Measurements from ENCODE around the gene RTN4IP1.

RTN4IP1 gene

GRCh38 chr6:106536851-106537250, 92.4 kb downstream of the RTN4IP1 start:
- no peaks in the 10 kb centered on the region for H3K9me3 ChIP-seq (ENCODE audit: control insufficient read depth, low read length)
- H3K4me3 ChIP-seq (ENCODE audit: insufficient read depth, low read depth, low read length), result no peak overlapping the region
- no peak overlapping the region for H3K27ac ChIP-seq (ENCODE audit: insufficient read depth, low read depth, low read length, poor library complexity, severe bottlenecking)
- WGBS, 2 experiments, result 92 to 93% methylated on average over 2 of the region's 2 CpGs
- H3K4me1 ChIP-seq (ENCODE audit: control insufficient read depth, insufficient read depth, low read length), result peaks cover 8% of the 10 kb centered on the region
- H3K27me3 ChIP-seq (ENCODE audit: control insufficient read depth, insufficient read depth, low read length, poor library complexity, severe bottlenecking), result no peaks in the 10 kb centered on the region
- no peaks in the 10 kb centered on the region for H3K36me3 ChIP-seq (ENCODE audit: control insufficient read depth, insufficient read depth, low read length)

GRCh38 chr6:106536357-106536756, 92.9 kb downstream of the RTN4IP1 start:
- no peaks in the 10 kb centered on the region for H3K9me3 ChIP-seq (ENCODE audit: control insufficient read depth, low read length)
- no peak overlapping the region for H3K27ac ChIP-seq (ENCODE audit: insufficient read depth, low read depth, low read length, poor library complexity, severe bottlenecking)
- 100% methylated on average over 1 of the region's 1 CpG; no CpG with 5 or more reads in 1 of the 2 experiments for WGBS, 2 experiments
- H3K27me3 ChIP-seq (ENCODE audit: control insufficient read depth, insufficient read depth, low read length, poor library complexity, severe bottlenecking), result no peaks in the 10 kb centered on the region
- no peak overlapping the region for H3K4me3 ChIP-seq (ENCODE audit: insufficient read depth, low read depth, low read length)
- peaks cover 8% of the 10 kb centered on the region for H3K4me1 ChIP-seq (ENCODE audit: control insufficient read depth, insufficient read depth, low read length)
- no peaks in the 10 kb centered on the region for H3K36me3 ChIP-seq (ENCODE audit: control insufficient read depth, insufficient read depth, low read length)

GRCh38 chr6:106535012-106535411, 94.3 kb downstream of the RTN4IP1 start:
- H3K9me3 ChIP-seq (ENCODE audit: control insufficient read depth, low read length), result no peaks in the 10 kb centered on the region
- peaks cover 3% of the 10 kb centered on the region for H3K4me1 ChIP-seq (ENCODE audit: control insufficient read depth, insufficient read depth, low read length)
- H3K36me3 ChIP-seq (ENCODE audit: control insufficient read depth, insufficient read depth, low read length), result no peaks in the 10 kb centered on the region
- 81 to 100% methylated on average over 2 of the region's 2 CpGs for WGBS, 2 experiments
- H3K4me3 ChIP-seq (ENCODE audit: insufficient read depth, low read depth, low read length), result no peak overlapping the region
- H3K27me3 ChIP-seq (ENCODE audit: control insufficient read depth, insufficient read depth, low read length, poor library complexity, severe bottlenecking), result no peaks in the 10 kb centered on the region
- H3K27ac ChIP-seq (ENCODE audit: insufficient read depth, low read depth, low read length, poor library complexity, severe bottlenecking), result no peak overlapping the region

- Histone ChIP-seq H3K9me3 (ENCODE audit: control insufficient read depth, low read length) (no peaks in the 10 kb centered on the region), H3K4me1 (ENCODE audit: control insufficient read depth, insufficient read depth, low read length) (no peaks in the 10 kb centered on the region), H3K27me3 (ENCODE audit: control insufficient read depth, insufficient read depth, low read length, poor library complexity, severe bottlenecking) (no peaks in the 10 kb centered on the region), H3K4me3 (ENCODE audit: insufficient read depth, low read depth, low read length) (no peak overlapping the region), H3K36me3 (ENCODE audit: control insufficient read depth, insufficient read depth, low read length) (no peaks in the 10 kb centered on the region), H3K27ac (ENCODE audit: insufficient read depth, low read depth, low read length, poor library complexity, severe bottlenecking) (no peak overlapping the region)
- WGBS, 2 experiments, result 71% methylated on average over 2 of the region's 2 CpGs
Measured at GRCh38 chr6:106534564-106534982, 94.7 kb downstream of the RTN4IP1 start.

- Histone ChIP-seq H3K27ac (ENCODE audit: insufficient read depth, low read depth, low read length, poor library complexity, severe bottlenecking) (no peak overlapping the region), H3K4me3 (ENCODE audit: insufficient read depth, low read depth, low read length) (no peak overlapping the region), H3K4me1 (ENCODE audit: control insufficient read depth, insufficient read depth, low read length) (no peaks in the 10 kb centered on the region), H3K36me3 (ENCODE audit: control insufficient read depth, insufficient read depth, low read length) (no peaks in the 10 kb centered on the region), H3K27me3 (ENCODE audit: control insufficient read depth, insufficient read depth, low read length, poor library complexity, severe bottlenecking) (no peaks in the 10 kb centered on the region), H3K9me3 (ENCODE audit: control insufficient read depth, low read length) (no peaks in the 10 kb centered on the region)
- 41 to 58% methylated on average over 1 of the region's 1 CpG for WGBS, 2 experiments
Measured at GRCh38 chr6:106534004-106534403, 95.3 kb downstream of the RTN4IP1 start.

- no peaks in the 10 kb centered on the region for H3K27me3 ChIP-seq (ENCODE audit: control insufficient read depth, insufficient read depth, low read length, poor library complexity, severe bottlenecking)
- no peaks in the 10 kb centered on the region for H3K36me3 ChIP-seq (ENCODE audit: control insufficient read depth, insufficient read depth, low read length)
- no peaks in the 10 kb centered on the region for H3K9me3 ChIP-seq (ENCODE audit: control insufficient read depth, low read length)
- H3K27ac ChIP-seq (ENCODE audit: insufficient read depth, low read depth, low read length, poor library complexity, severe bottlenecking), result no peak overlapping the region
- no peaks in the 10 kb centered on the region for H3K4me1 ChIP-seq (ENCODE audit: control insufficient read depth, insufficient read depth, low read length)
- no peak overlapping the region for H3K4me3 ChIP-seq (ENCODE audit: insufficient read depth, low read depth, low read length)
- 46 to 48% methylated on average over 4 of the region's 5 CpGs for WGBS, 2 experiments
Measured at GRCh38 chr6:106533054-106533453, 96.2 kb downstream of the RTN4IP1 start.

GRCh38 chr6:106530502-106530901, 98.8 kb downstream of the RTN4IP1 start:
- Histone ChIP-seq H3K27ac (ENCODE audit: insufficient read depth, low read depth, low read length, poor library complexity, severe bottlenecking) (no peak overlapping the region), H3K27me3 (ENCODE audit: control insufficient read depth, insufficient read depth, low read length, poor library complexity, severe bottlenecking) (no peaks in the 10 kb centered on the region), H3K4me3 (ENCODE audit: insufficient read depth, low read depth, low read length) (no peak overlapping the region), H3K4me1 (ENCODE audit: control insufficient read depth, insufficient read depth, low read length) (no peaks in the 10 kb centered on the region), H3K36me3 (ENCODE audit: control insufficient read depth, insufficient read depth, low read length) (no peaks in the 10 kb centered on the region), H3K9me3 (ENCODE audit: control insufficient read depth, low read length) (no peaks in the 10 kb centered on the region)
- WGBS, 2 experiments, result 95 to 100% methylated on average over 1 of the region's 1 CpG

- H3K27me3 ChIP-seq (ENCODE audit: control insufficient read depth, insufficient read depth, low read length, poor library complexity, severe bottlenecking), result no peaks in the 10 kb centered on the region
- H3K36me3 ChIP-seq (ENCODE audit: control insufficient read depth, insufficient read depth, low read length), result no peaks in the 10 kb centered on the region
- H3K4me1 ChIP-seq (ENCODE audit: control insufficient read depth, insufficient read depth, low read length), result no peaks in the 10 kb centered on the region
- 92 to 100% methylated on average over 1 of the region's 1 CpG for WGBS, 2 experiments
- no peak overlapping the region for H3K4me3 ChIP-seq (ENCODE audit: insufficient read depth, low read depth, low read length)
- H3K27ac ChIP-seq (ENCODE audit: insufficient read depth, low read depth, low read length, poor library complexity, severe bottlenecking), result no peak overlapping the region
- no peaks in the 10 kb centered on the region for H3K9me3 ChIP-seq (ENCODE audit: control insufficient read depth, low read length)
Measured at GRCh38 chr6:106530026-106530425, 99.3 kb downstream of the RTN4IP1 start.

- Histone ChIP-seq H3K27me3 (ENCODE audit: control insufficient read depth, insufficient read depth, low read length, poor library complexity, severe bottlenecking) (no peaks in the 10 kb centered on the region), H3K36me3 (ENCODE audit: control insufficient read depth, insufficient read depth, low read length) (no peaks in the 10 kb centered on the region), H3K9me3 (ENCODE audit: control insufficient read depth, low read length) (no peaks in the 10 kb centered on the region), H3K27ac (ENCODE audit: insufficient read depth, low read depth, low read length, poor library complexity, severe bottlenecking) (no peak overlapping the region), H3K4me3 (ENCODE audit: insufficient read depth, low read depth, low read length) (no peak overlapping the region), H3K4me1 (ENCODE audit: control insufficient read depth, insufficient read depth, low read length) (no peaks in the 10 kb centered on the region)
- WGBS, 2 experiments, result 94 to 96% methylated on average over 3 of the region's 3 CpGs
Measured at GRCh38 chr6:106529438-106529837, 99.9 kb downstream of the RTN4IP1 start.

- Histone ChIP-seq H3K27ac (ENCODE audit: insufficient read depth, low read depth, low read length, poor library complexity, severe bottlenecking) (no peak overlapping the region), H3K4me3 (ENCODE audit: insufficient read depth, low read depth, low read length) (no peak overlapping the region), H3K9me3 (ENCODE audit: control insufficient read depth, low read length) (no peaks in the 10 kb centered on the region), H3K4me1 (ENCODE audit: control insufficient read depth, insufficient read depth, low read length) (no peaks in the 10 kb centered on the region), H3K36me3 (ENCODE audit: control insufficient read depth, insufficient read depth, low read length) (no peaks in the 10 kb centered on the region), H3K27me3 (ENCODE audit: control insufficient read depth, insufficient read depth, low read length, poor library complexity, severe bottlenecking) (no peaks in the 10 kb centered on the region)
- WGBS, 2 experiments, result 85 to 94% methylated on average over 1 of the region's 2 CpGs
Measured at GRCh38 chr6:106528521-106528920, 100.8 kb downstream of the RTN4IP1 start.

- Histone ChIP-seq H3K4me3 (ENCODE audit: insufficient read depth, low read depth, low read length) (no peak overlapping the region), H3K4me1 (ENCODE audit: control insufficient read depth, insufficient read depth, low read length) (no peaks in the 10 kb centered on the region), H3K27me3 (ENCODE audit: control insufficient read depth, insufficient read depth, low read length, poor library complexity, severe bottlenecking) (no peaks in the 10 kb centered on the region), H3K36me3 (ENCODE audit: control insufficient read depth, insufficient read depth, low read length) (no peaks in the 10 kb centered on the region), H3K9me3 (ENCODE audit: control insufficient read depth, low read length) (no peaks in the 10 kb centered on the region), H3K27ac (ENCODE audit: insufficient read depth, low read depth, low read length, poor library complexity, severe bottlenecking) (no peak overlapping the region)
- WGBS, 2 experiments, result 66 to 82% methylated on average over 2 to 3 of the region's 3 CpGs
Measured at GRCh38 chr6:106527979-106528378, 101.3 kb downstream of the RTN4IP1 start.
